GM23338 (cell line): ENCODE data around the gene CPAMD8.
"Not testable (repeated sequence)": the region's sequence is repeated elsewhere in the genome, so short reads cannot be mapped to it uniquely, and the experiment has no call there.

Experiments used
- CTCF ChIP-seq, 2 experiments: fragments of 200-600 bp in 1 of 2; sonication (generic) in 1 of 2; conservative IDR thresholded peaks; 2 replicates each; pipeline versions ENCODE4 v1.5.1 to v1.6.1; 2016 to 2017; ENCODE audit warnings: antibody characterized with exemption in 2 of 2, low read depth in 2 of 2, mild to moderate bottlenecking in 2 of 2, moderate library complexity in 1 of 2
- EZH2 ChIP-seq: fragments of 200-600 bp; sonication (generic); IDR thresholded peaks from one replicate; pipeline ENCODE4 v1.8.0; 2017; ENCODE audit warnings: antibody characterized with exemption, mild to moderate bottlenecking, low read depth; ENCODE audit not compliant: unreplicated experiment
- POLR2AphosphoS5 ChIP-seq: IDR thresholded peaks from 2 replicates; pipeline ENCODE4 v1.6.1; 2016; ENCODE audit warnings: antibody characterized with exemption, low read depth
- STAT1 ChIP-seq: IDR thresholded peaks from one replicate; pipeline ENCODE4 v1.6.1; 2016; ENCODE audit warnings: antibody characterized with exemption; ENCODE audit not compliant: unreplicated experiment
- ZNF114 ChIP-seq: fragments of 250-450 bp; sonication (Bioruptor Pico); IDR thresholded peaks from 2 replicates; pipeline ENCODE4 v1.5.0; 2020; ENCODE audit warnings: mild to moderate bottlenecking, moderate library complexity
- ZNF462 ChIP-seq: fragments of 250-450 bp; sonication (Bioruptor Pico); IDR thresholded peaks from 2 replicates; pipeline ENCODE4 v1.5.0; 2020; ENCODE audit warnings: mild to moderate bottlenecking, moderate library complexity

DNA sequence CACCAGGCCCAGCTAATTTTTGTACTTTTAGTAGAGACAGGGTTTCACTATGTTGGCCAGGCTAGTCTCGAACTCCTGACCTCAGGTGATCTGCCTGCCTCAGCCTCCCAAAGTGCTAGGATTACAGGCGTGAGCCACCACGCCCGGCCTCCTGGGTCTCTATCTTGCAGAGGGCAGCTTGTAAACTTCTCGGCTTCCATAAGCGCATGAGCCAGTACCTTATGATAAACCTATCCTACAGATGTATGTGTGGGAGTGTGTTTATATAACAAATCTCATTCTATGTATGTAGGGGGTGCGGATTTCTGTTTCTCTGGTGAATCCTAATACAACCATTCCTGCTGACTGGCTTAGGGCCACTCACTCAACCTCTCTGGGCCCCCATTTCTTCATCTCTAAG, 86.5 kb downstream of the CPAMD8 start:
- TF ChIP-seq CTCF (conservative IDR thresholded peaks at IDR 0.05; ENCODE audit: low read depth in 2 of 2); ZNF462 (CRISPR knock-in tag); POLR2AphosphoS5; EZH2; ZNF114 (CRISPR knock-in tag); STAT1: not testable (repeated sequence)
